Measurements from ENCODE around the gene C2orf72. TPM values are rescaled to one million over a fixed set of nuclear protein-coding genes. Genes with fewer than 3 reads are reported as not detected.

Gene C2orf72
- total and polyA plus RNA-seq, 2 of the 13 experiments (the other 11 are each of a cell fraction or from before 2014, with no cell fraction given) = 147 to 203 TPM

DNA sequence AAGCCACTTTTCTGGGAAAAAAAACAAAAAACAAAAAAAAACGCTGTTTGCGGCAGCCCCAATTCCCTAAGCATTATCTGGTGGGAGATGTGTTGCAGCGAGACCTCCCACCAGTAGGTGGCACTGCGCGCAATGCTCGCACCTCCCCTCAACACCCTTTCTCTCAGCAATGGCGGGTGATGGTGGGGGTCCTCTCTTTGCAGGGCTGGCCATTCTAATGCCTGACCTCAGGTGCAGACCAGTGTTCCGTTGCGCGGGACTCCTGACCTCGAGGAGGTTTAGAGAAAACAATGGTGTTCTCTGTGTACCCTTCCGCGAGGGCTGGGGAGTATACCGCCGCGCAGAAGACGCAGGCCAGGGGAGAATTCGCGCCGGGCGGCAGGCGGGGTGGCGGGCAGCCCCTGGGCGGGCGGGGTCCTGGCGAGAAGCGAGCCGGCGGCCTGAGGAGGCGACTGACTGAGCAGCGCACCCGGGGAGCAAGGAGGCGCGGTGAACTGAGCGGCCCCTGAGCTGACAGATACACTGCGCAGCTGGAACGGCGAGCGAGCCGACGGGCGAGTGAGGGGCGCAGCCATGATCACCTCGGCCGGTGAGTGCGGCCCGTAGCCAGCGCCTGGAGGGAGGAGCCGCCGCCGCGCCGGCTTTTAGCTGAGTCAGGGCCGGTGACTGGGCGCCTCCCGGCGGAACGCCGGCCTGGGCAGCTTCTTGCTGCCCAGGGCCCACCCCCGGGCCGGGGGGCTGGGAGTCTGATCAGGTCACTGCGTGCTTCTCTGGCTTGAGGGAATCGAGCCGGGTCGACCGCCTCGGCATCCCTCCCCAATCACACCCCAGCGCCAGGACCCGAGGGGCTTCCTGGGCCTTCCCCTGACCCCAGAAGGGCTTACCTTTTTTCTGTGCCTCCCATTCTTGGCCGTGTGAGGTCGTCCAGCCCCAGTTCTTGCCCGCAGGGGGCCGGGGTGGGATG lies 19.4 kb downstream of the C2orf72 start, which contains the start of gene PSMD1 (continued):
- TF ChIP-seq, protein P1, sequence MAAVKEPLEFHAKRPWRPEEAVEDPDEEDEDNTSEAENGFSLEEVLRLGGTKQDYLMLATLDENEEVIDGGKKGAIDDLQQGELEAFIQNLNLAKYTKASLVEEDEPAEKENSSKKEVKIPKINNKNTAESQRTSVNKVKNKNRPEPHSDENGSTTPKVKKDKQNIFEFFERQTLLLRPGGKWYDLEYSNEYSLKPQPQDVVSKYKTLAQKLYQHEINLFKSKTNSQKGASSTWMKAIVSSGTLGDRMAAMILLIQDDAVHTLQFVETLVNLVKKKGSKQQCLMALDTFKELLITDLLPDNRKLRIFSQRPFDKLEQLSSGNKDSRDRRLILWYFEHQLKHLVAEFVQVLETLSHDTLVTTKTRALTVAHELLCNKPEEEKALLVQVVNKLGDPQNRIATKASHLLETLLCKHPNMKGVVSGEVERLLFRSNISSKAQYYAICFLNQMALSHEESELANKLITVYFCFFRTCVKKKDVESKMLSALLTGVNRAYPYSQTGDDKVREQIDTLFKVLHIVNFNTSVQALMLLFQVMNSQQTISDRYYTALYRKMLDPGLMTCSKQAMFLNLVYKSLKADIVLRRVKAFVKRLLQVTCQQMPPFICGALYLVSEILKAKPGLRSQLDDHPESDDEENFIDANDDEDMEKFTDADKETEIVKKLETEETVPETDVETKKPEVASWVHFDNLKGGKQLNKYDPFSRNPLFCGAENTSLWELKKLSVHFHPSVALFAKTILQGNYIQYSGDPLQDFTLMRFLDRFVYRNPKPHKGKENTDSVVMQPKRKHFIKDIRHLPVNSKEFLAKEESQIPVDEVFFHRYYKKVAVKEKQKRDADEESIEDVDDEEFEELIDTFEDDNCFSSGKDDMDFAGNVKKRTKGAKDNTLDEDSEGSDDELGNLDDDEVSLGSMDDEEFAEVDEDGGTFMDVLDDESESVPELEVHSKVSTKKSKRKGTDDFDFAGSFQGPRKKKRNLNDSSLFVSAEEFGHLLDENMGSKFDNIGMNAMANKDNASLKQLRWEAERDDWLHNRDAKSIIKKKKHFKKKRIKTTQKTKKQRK (IDR thresholded peaks at IDR 0.05; ENCODE audit: low read length) = no peak
- TF ChIP-seq, protein P2, sequence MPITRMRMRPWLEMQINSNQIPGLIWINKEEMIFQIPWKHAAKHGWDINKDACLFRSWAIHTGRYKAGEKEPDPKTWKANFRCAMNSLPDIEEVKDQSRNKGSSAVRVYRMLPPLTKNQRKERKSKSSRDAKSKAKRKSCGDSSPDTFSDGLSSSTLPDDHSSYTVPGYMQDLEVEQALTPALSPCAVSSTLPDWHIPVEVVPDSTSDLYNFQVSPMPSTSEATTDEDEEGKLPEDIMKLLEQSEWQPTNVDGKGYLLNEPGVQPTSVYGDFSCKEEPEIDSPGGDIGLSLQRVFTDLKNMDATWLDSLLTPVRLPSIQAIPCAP (CRISPR knock-in tag; IDR thresholded peaks at IDR 0.05; ENCODE audit: low read depth) = no peak
- TF ChIP-seq, protein P3, sequence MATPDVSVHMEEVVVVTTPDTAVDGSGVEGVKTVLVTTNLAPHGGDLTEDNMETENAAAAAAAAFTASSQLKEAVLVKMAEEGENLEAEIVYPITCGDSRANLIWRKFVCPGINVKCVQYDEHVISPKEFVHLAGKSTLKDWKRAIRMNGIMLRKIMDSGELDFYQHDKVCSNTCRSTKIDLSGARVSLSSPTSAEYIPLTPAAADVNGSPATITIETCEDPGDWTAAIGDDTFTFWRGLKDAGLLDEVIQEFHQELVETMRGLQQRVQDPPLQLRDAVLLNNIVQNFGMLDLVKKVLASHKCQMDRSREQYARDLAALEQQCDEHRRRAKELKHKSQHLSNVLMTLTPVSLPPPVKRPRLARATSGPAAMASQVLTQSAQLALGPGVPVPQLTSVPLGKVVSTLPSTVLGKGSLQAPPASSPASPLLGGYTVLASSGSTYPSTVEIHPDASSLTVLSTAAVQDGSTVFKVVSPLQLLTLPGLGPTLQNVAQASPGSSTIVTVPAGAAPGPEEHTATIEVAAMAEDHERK (CRISPR knock-in tag; IDR thresholded peaks at IDR 0.05; ENCODE audit: low read depth) = peak; percentile 56
- TF ChIP-seq, protein P4, sequence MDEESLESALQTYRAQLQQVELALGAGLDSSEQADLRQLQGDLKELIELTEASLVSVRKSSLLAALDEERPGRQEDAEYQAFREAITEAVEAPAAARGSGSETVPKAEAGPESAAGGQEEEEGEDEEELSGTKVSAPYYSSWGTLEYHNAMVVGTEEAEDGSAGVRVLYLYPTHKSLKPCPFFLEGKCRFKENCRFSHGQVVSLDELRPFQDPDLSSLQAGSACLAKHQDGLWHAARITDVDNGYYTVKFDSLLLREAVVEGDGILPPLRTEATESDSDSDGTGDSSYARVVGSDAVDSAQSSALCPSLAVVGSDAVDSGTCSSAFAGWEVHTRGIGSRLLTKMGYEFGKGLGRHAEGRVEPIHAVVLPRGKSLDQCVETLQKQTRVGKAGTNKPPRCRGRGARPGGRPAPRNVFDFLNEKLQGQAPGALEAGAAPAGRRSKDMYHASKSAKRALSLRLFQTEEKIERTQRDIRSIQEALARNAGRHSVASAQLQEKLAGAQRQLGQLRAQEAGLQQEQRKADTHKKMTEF (CRISPR knock-in tag; IDR thresholded peaks at IDR 0.05) = peak; percentile 87
- TF ChIP-seq ZSCAN30 (CRISPR knock-in tag; IDR thresholded peaks at IDR 0.05) = 0 out of 2 replicates have a peak, but pooled peaks have one; percentile 46
- TF ChIP-seq TEAD3 (CRISPR knock-in tag; optimal IDR thresholded peaks at IDR 0.05; ENCODE audit: borderline replicate concordance) = peak; percentile 76
- peak; percentile 60; the same call in 1 of the 2 replicates for TF ChIP-seq YEATS4 (CRISPR knock-in tag; IDR thresholded peaks at IDR 0.05; ENCODE audit: borderline replicate concordance)
- peak; percentile 96 for TF ChIP-seq THAP11 (CRISPR knock-in tag; IDR thresholded peaks at IDR 0.05)
- TF ChIP-seq RFX1 (IDR thresholded peaks at IDR 0.05) = no peak
- TF ChIP-seq KLF11 (CRISPR knock-in tag; IDR thresholded peaks at IDR 0.05) = no peak; the same call in 1 of the 2 replicates
- TF ChIP-seq, protein P5, sequence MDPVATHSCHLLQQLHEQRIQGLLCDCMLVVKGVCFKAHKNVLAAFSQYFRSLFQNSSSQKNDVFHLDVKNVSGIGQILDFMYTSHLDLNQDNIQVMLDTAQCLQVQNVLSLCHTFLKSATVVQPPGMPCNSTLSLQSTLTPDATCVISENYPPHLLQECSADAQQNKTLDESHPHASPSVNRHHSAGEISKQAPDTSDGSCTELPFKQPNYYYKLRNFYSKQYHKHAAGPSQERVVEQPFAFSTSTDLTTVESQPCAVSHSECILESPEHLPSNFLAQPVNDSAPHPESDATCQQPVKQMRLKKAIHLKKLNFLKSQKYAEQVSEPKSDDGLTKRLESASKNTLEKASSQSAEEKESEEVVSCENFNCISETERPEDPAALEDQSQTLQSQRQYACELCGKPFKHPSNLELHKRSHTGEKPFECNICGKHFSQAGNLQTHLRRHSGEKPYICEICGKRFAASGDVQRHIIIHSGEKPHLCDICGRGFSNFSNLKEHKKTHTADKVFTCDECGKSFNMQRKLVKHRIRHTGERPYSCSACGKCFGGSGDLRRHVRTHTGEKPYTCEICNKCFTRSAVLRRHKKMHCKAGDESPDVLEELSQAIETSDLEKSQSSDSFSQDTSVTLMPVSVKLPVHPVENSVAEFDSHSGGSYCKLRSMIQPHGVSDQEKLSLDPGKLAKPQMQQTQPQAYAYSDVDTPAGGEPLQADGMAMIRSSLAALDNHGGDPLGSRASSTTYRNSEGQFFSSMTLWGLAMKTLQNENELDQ (CRISPR knock-in tag; IDR thresholded peaks at IDR 0.05; ENCODE audit: borderline replicate concordance) = peak; percentile 18; the same call in 1 of the 2 replicates
- TF ChIP-seq SMARCC2 (IDR thresholded peaks at IDR 0.05) = no peak
- TF ChIP-seq, protein P6, sequence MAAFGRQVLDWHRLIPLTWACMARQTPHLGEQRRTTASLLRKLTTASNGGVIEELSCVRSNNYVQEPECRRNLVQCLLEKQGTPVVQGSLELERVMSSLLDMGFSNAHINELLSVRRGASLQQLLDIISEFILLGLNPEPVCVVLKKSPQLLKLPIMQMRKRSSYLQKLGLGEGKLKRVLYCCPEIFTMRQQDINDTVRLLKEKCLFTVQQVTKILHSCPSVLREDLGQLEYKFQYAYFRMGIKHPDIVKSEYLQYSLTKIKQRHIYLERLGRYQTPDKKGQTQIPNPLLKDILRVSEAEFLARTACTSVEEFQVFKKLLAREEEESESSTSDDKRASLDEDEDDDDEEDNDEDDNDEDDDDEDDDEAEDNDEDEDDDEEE (CRISPR knock-in tag; IDR thresholded peaks at IDR 0.05) = no peak
- TF ChIP-seq, protein P7, sequence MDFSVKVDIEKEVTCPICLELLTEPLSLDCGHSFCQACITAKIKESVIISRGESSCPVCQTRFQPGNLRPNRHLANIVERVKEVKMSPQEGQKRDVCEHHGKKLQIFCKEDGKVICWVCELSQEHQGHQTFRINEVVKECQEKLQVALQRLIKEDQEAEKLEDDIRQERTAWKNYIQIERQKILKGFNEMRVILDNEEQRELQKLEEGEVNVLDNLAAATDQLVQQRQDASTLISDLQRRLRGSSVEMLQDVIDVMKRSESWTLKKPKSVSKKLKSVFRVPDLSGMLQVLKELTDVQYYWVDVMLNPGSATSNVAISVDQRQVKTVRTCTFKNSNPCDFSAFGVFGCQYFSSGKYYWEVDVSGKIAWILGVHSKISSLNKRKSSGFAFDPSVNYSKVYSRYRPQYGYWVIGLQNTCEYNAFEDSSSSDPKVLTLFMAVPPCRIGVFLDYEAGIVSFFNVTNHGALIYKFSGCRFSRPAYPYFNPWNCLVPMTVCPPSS (IDR thresholded peaks at IDR 0.05) = no peak
- no peak for TF ChIP-seq ZSCAN12 (CRISPR knock-in tag; IDR thresholded peaks at IDR 0.05)
- TF ChIP-seq ZNF232 (CRISPR knock-in tag; IDR thresholded peaks at IDR 0.05; ENCODE audit: borderline replicate concordance) = no peak; the same call in 1 of the 2 replicates

Data from HepG2 (cell line).